Activated B cell treated with CpG ODN at 0.5 μM for 24 hours (primary cell): ENCODE data around the gene RAD51B. TPM values are rescaled to one million over a fixed set of nuclear protein-coding genes. Genes with fewer than 3 reads are reported as not detected.

Source experiments
- ATAC-seq: fragments of 200-7000 bp; cut with Tn5 transposase; one replicate; pipeline ENCODE4 v1.10.0; 2021; ENCODE audit warnings: low read depth, mild to moderate bottlenecking, moderate library complexity
- CTCF ChIA-PET: fragments of 350-600 bp; sonication (Branson Sonifier 250); formaldehyde crosslinking; loops from one replicate; lab custom pipeline; 2021; ENCODE audit warnings: antibody characterized with exemption; lab: Charles Lee
- POLR2A ChIA-PET: fragments of 350-600 bp; sonication (Branson Sonifier 250); formaldehyde crosslinking; loops from one replicate; lab custom pipeline; 2021; ENCODE audit warnings: antibody characterized with exemption; lab: Charles Lee
- DNase-seq: peaks from one replicate; pipeline ENCODE4 v3.0.0; 2022
- H3K27ac Mint-ChIP-seq: one replicate; pipeline ENCODE4 v1.8.0; 2020; ENCODE audit warnings: mixed read lengths
- H3K27me3 Mint-ChIP-seq: one replicate; pipeline ENCODE4 v1.8.0; 2021; ENCODE audit warnings: mixed read lengths
- H3K36me3 Mint-ChIP-seq: one replicate; pipeline ENCODE4 v1.8.0; 2021; ENCODE audit warnings: low read depth, mixed read lengths
- H3K4me1 Mint-ChIP-seq: one replicate; pipeline ENCODE4 v1.8.0; 2021; ENCODE audit warnings: mixed read lengths
- H3K4me3 Mint-ChIP-seq: one replicate; pipeline ENCODE4 v1.8.0; 2020; ENCODE audit warnings: mild to moderate bottlenecking, mixed read lengths
- H3K9me3 Mint-ChIP-seq: one replicate; pipeline ENCODE4 v1.8.0; 2020; ENCODE audit warnings: mixed read lengths
- CTCF ChIP-seq: fragments of 200-600 bp; IDR thresholded peaks from one replicate; pipeline ENCODE4 v1.8.0; 2022; ENCODE audit warnings: antibody characterized with exemption, mild to moderate bottlenecking
- intact Hi-C: fragments of 100-400 bp; cut with micrococcal nuclease; formaldehyde crosslinking; loops from one replicate; pipeline ENCODE4 v1.15.1; 2024
- total RNA-seq: library from RNA; stranded (reverse); gene quantifications from 2 replicates; pipeline ENCODE4 v1.2.3, GENCODE V29; 2022

RAD51B gene
- total RNA-seq, 1 donor from 2014 or later = 53.9 TPM

GRCh38 chr14:68510201-68511128, 690.9 kb downstream of the RAD51B start:
- ChIA-PET POLR2A (interaction anchor here (0.9 to 18.7 kb wide), 8 partner anchors 12 to 305 kb away, joined by 3 to 585 read pairs (median 4); partner anchors contain the start of gene ZFP36L1), CTCF (no interaction called here)
- intact Hi-C loops = no loop called here
- DNase-seq = no peak
- no peaks in the 10 kb centered on the region for H3K9me3 Mint-ChIP-seq
- H3K4me1 Mint-ChIP-seq = peaks cover 88% of the 10 kb centered on the region
- H3K27ac Mint-ChIP-seq = peak overlapping the region; percentile 98
- no peak for ATAC-seq
- H3K27me3 Mint-ChIP-seq = no peaks in the 10 kb centered on the region
- H3K36me3 Mint-ChIP-seq = no peaks in the 10 kb centered on the region
- no peak overlapping the region for H3K4me3 Mint-ChIP-seq
- TF ChIP-seq CTCF = no peak

GRCh38 chr14:68511129-68512047, 691.8 kb downstream of the RAD51B start:
- H3K27ac Mint-ChIP-seq = peak overlapping the region; percentile 94
- peaks cover 79% of the 10 kb centered on the region for H3K4me1 Mint-ChIP-seq
- H3K9me3 Mint-ChIP-seq = no peaks in the 10 kb centered on the region
- H3K4me3 Mint-ChIP-seq = no peak overlapping the region
- DNase-seq (no peak), ATAC-seq (no peak)
- no peaks in the 10 kb centered on the region for H3K36me3 Mint-ChIP-seq
- TF ChIP-seq CTCF = no peak
- intact Hi-C loops = no loop called here
- ChIA-PET POLR2A (interaction anchor here (1.1 to 18.7 kb wide), 6 partner anchors 13 to 305 kb away, joined by 3 to 585 read pairs (median 8); partner anchors contain the start of gene ZFP36L1), CTCF (no interaction called here)
- no peaks in the 10 kb centered on the region for H3K27me3 Mint-ChIP-seq

DNA sequence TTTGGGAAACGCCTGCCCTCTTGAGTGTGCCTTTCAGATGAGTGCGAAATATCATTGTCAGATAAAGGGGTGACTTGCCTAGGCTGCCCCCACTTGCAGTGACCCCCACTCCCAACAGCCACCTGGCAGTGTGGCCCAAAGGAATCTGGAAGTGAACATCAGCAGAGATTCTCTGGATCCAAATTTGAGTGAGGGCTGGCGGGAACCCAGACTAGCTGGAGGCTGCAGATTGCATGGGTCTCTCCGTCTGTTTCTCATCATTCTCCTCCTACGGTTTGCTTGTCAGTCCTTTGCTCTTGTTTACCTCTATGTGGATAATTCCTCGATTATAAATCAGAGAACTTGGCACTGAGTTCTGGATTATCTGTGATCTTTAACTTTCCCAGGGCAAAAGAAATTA, 692.5 kb downstream of the RAD51B start:
- H3K27ac Mint-ChIP-seq = peak overlapping the region; percentile 94
- intact Hi-C loops = no loop called here
- ChIA-PET POLR2A (interaction anchor here (18.7 kb wide), 1 partner anchor 276 kb away, joined by 585 read pairs; the partner anchor contains the start of gene ZFP36L1), CTCF (no interaction called here)
- H3K4me3 Mint-ChIP-seq = no peak overlapping the region
- no peak for TF ChIP-seq CTCF
- DNase-seq (no peak), ATAC-seq (no peak)
- H3K36me3 Mint-ChIP-seq = no peaks in the 10 kb centered on the region
- peaks cover 74% of the 10 kb centered on the region for H3K4me1 Mint-ChIP-seq
- H3K9me3 Mint-ChIP-seq = no peaks in the 10 kb centered on the region
- H3K27me3 Mint-ChIP-seq = no peaks in the 10 kb centered on the region

- peak overlapping the region; percentile 5 for H3K4me3 Mint-ChIP-seq
- H3K4me1 Mint-ChIP-seq = peaks cover 69% of the 10 kb centered on the region
- DNase-seq (no peak), ATAC-seq (peak; percentile 46)
- peak overlapping the region; percentile 94 for H3K27ac Mint-ChIP-seq
- no peaks in the 10 kb centered on the region for H3K27me3 Mint-ChIP-seq
- no peaks in the 10 kb centered on the region for H3K9me3 Mint-ChIP-seq
- POLR2A ChIA-PET = interaction anchor here (0.6 to 18.7 kb wide), 36 partner anchors 9 to 303 kb away, joined by 3 to 585 read pairs (median 5); partner anchors contain the start of gene ZFP36L1
- no peak for TF ChIP-seq CTCF
- intact Hi-C loops = loop anchor here (1.0 kb wide), 1 partner anchor 37 kb away; no protein-coding TSS in a partner anchor
- CTCF ChIA-PET = interaction anchor here (0.8 to 1.6 kb wide), 5 partner anchors 151 to 302 kb away, joined by 3 to 4 read pairs (median 3); no protein-coding TSS in a partner anchor
- no peaks in the 10 kb centered on the region for H3K36me3 Mint-ChIP-seq
Observed at GRCh38 chr14:68513137-68513536, 693.6 kb downstream of the RAD51B start.
